IPS-20b (cell line): Measurements from ENCODE around the gene CEP85.

ENCODE experiments used
- H3K27ac ChIP-seq: one replicate; pipeline ENCODE4 v1.5.1; 2013; ENCODE audit warnings: low read length
- H3K27me3 ChIP-seq: 2 replicates; pipeline ENCODE4 v1.6.1; 2013; ENCODE audit warnings: mild to moderate bottlenecking, low read length, inconsistent platforms; ENCODE audit not compliant: insufficient read depth
- H3K36me3 ChIP-seq: 2 replicates; pipeline ENCODE4 v1.6.1; 2013; ENCODE audit warnings: low read depth, mild to moderate bottlenecking, inconsistent platforms, low read length, moderate library complexity; ENCODE audit not compliant: insufficient read depth
- H3K4me1 ChIP-seq: 2 replicates; pipeline ENCODE4 v1.6.1; 2013; ENCODE audit warnings: mild to moderate bottlenecking, control low read depth, inconsistent platforms, low read length, moderate library complexity; ENCODE audit not compliant: insufficient read depth
- H3K4me3 ChIP-seq: 2 replicates; pipeline ENCODE4 v1.5.1; 2013; ENCODE audit warnings: mild to moderate bottlenecking, low read length, inconsistent platforms
- H3K9ac ChIP-seq: 2 replicates; pipeline ENCODE4 v1.6.1; 2013; ENCODE audit warnings: low read depth, mild to moderate bottlenecking, inconsistent platforms, low read length, moderate library complexity
- H3K9me3 ChIP-seq: 2 replicates; pipeline ENCODE4 v1.6.1; 2013; ENCODE audit warnings: mild to moderate bottlenecking, low read depth, low read length, inconsistent platforms; ENCODE audit not compliant: insufficient read depth

The CEP85 gene, protein sequence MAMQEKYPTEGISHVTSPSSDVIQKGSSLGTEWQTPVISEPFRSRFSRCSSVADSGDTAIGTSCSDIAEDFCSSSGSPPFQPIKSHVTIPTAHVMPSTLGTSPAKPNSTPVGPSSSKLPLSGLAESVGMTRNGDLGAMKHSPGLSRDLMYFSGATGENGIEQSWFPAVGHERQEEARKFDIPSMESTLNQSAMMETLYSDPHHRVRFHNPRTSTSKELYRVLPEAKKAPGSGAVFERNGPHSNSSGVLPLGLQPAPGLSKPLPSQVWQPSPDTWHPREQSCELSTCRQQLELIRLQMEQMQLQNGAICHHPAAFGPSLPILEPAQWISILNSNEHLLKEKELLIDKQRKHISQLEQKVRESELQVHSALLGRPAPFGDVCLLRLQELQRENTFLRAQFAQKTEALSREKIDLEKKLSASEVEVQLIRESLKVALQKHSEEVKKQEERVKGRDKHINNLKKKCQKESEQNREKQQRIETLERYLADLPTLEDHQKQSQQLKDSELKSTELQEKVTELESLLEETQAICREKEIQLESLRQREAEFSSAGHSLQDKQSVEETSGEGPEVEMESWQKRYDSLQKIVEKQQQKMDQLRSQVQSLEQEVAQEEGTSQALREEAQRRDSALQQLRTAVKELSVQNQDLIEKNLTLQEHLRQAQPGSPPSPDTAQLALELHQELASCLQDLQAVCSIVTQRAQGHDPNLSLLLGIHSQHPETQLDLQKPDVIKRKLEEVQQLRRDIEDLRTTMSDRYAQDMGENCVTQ

DNA sequence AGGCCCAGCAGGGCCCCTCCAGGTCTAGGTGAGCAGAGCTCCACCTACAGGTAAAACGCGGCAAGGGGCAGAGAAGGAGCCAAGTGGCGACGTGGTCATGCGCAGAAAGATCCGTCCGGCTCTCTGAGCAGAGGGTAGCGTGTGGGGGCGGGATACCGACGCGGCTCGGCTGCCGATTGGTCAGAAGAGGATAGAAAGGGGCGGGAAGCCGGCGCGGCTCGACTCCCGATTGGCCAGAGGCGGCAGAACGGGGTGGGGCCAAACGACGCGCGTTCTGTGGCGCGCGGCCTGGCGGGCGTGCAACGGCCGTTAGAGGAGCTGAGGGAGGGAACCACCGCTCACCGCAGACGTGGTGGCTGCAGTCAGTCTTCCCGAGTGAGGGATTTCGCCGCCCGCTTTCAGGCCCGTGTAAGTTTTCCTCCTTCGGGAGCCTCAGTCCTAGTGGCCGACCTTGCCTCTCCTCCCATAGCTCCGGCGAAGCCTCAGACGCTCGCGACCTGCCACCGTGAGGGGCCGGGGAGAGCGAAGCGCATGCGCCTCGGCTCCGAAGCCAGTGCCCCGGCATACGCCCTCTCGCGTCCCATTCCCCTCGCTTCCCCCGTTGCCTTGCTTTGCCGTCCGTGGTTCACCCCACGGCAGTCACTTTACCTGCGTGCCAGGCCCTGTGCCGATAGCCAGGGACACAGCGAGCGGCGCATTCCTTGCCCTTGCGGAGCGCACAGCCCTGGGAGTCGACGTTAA is at the start of gene CEP85:
CEP85 (plus strand) TSS at position 298 of the 741 bp plus-strand sequence. CDS start 5,584 bp downstream, outside the sequence.
- Histone ChIP-seq H3K9ac (peak within 1 kb of the TSS; percentile 85), H3K4me3 (peak within 1 kb of the TSS; percentile 93), H3K27ac (peak within 1 kb of the TSS; percentile 20), H3K4me1 (peaks cover 3% of the 10 kb centered on the region; the same call in 1 of the 2 replicates), H3K9me3 (no peaks in the 10 kb centered on the region), H3K27me3 (no peaks in the 10 kb centered on the region), H3K36me3 (no peaks in the 10 kb centered on the region)

DNA sequence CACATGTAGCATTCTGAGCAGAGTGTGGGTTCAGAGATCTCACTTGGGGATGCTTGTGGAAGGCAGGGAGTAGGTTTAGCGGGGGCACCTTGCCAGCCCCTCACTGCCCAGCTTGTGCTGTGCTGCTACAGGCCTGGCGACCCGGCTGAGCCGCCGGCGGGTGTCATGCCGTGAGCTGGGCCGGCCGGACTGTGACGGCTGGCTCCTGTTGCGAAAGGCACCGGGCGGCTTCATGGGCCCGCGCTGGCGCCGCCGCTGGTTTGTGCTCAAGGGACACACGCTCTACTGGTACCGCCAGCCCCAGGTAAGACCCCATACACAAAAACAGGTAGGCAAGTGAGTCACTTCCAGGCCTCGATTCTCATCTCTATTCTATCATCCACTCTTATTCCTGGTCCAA is 49.1 kb upstream of the CEP85 start:
- H3K36me3 ChIP-seq, result 0 out of 2 replicates have a peak, but pooled peaks cover 18% of the 10 kb centered on the region
- no peaks in the 10 kb centered on the region for H3K27me3 ChIP-seq
- H3K27ac ChIP-seq, result no peak overlapping the region
- no peak overlapping the region for H3K4me3 ChIP-seq
- no peaks in the 10 kb centered on the region for H3K9me3 ChIP-seq
- no peaks in the 10 kb centered on the region for H3K4me1 ChIP-seq
- no peak overlapping the region for H3K9ac ChIP-seq

DNA sequence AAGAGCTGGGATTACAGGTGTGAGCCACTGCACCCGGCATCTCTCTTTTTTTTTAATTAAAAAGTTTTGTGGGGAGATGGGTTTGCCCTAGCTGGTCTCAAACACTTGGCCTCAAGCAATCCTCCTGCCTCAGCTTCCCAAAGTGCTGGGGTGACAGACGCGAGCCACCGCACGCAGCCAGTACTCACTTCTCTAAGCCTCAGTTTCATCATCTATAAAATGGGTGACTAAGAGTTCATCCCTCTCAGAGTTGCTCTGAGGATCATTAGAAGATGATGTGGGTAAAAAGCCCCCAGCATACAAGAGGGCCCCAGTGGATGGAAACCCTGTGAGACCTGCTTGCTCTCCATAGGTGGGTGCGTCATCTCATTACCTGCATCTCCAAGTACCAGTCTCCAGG is 46.1 kb upstream of the CEP85 start:
- Histone ChIP-seq H3K4me3 (no peak overlapping the region), H3K9ac (no peak overlapping the region), H3K9me3 (no peaks in the 10 kb centered on the region), H3K27me3 (no peaks in the 10 kb centered on the region), H3K36me3 (0 out of 2 replicates have a peak, but pooled peaks cover 5% of the 10 kb centered on the region), H3K27ac (no peak overlapping the region), H3K4me1 (peaks cover 4% of the 10 kb centered on the region; the same call in 1 of the 2 replicates)

DNA sequence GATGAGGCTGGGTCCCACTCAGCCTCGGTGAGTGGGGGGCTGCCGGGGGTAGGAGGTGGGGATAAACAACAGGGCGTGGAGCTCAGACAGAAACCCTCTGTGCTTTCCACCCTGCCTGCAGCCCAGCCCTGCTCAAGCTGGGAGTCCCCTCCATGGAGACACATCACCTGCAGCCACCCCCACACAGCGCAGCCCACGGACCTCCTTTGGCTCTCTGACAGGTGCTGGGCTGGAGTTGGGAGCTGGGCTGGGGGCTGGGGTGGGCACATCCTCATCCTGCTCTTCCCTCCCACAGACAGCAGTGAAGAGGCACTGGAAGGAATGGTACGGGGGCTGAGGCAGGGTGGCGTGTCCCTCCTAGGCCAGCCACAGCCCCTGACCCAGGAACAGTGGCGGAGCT is 45.5 kb upstream of the CEP85 start:
- 0 out of 2 replicates have a peak, but pooled peaks cover 5% of the 10 kb centered on the region for H3K36me3 ChIP-seq
- no peaks in the 10 kb centered on the region for H3K27me3 ChIP-seq
- no peak overlapping the region for H3K4me3 ChIP-seq
- H3K9me3 ChIP-seq, result no peaks in the 10 kb centered on the region
- peaks cover 4% of the 10 kb centered on the region; the same call in 1 of the 2 replicates for H3K4me1 ChIP-seq
- H3K27ac ChIP-seq, result no peak overlapping the region
- H3K9ac ChIP-seq, result no peak overlapping the region

DNA sequence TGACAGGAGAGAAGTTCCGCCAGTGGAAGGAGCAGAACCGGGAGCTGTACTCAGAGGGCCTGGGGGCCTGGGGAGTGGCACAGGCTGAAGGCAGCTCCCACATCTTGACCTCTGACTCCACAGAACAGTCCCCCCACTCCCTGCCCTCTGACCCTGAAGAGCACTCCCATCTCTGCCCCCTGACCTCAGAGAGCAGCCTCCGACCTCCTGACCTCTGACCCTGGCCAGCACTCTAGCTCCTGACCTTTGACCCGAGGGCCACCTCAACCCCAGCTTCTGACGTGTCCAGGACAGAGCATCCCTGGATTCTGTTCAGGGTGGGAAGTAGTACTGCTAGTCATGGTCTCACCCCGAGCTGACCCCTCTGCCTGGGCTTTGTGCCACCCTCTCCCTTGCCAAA is 44.7 kb upstream of the CEP85 start:
- Histone ChIP-seq H3K9me3 (no peaks in the 10 kb centered on the region), H3K4me3 (no peak overlapping the region), H3K27ac (no peak overlapping the region), H3K36me3 (0 out of 2 replicates have a peak, but pooled peaks cover 5% of the 10 kb centered on the region), H3K9ac (no peak overlapping the region), H3K27me3 (no peaks in the 10 kb centered on the region), H3K4me1 (peaks cover 4% of the 10 kb centered on the region; the same call in 1 of the 2 replicates)

DNA sequence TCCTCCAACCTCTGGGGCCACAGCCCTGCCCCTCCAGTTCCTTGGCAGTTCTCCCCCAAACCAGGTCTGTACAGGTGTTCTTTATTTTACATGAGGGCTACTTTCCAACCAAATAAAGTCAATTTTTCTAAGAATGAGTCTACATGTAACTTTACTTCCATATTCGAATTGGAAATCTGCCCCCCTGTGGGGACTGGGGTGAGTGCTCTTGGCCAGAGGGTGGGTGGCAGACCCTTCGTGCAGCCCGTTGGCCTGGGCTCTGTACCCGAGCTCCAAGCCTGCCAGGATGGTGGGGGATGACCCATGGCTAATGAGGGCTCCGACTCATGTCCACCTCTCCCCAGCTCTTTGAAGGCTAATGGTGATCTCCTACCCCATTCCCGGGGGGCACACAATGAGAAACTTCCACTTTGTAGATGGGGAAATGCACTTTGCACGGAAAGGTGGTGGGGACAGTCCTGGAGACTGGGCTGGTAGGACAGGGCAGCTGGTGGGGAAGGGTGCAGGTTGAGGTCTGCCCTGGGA is 44.2 kb upstream of the CEP85 start:
- H3K9ac ChIP-seq, result no peak overlapping the region
- no peak overlapping the region for H3K4me3 ChIP-seq
- H3K27ac ChIP-seq, result no peak overlapping the region
- no peaks in the 10 kb centered on the region for H3K9me3 ChIP-seq
- H3K4me1 ChIP-seq, result peaks cover 4% of the 10 kb centered on the region; the same call in 1 of the 2 replicates
- 0 out of 2 replicates have a peak, but pooled peaks cover 5% of the 10 kb centered on the region for H3K36me3 ChIP-seq
- H3K27me3 ChIP-seq, result no peaks in the 10 kb centered on the region

DNA sequence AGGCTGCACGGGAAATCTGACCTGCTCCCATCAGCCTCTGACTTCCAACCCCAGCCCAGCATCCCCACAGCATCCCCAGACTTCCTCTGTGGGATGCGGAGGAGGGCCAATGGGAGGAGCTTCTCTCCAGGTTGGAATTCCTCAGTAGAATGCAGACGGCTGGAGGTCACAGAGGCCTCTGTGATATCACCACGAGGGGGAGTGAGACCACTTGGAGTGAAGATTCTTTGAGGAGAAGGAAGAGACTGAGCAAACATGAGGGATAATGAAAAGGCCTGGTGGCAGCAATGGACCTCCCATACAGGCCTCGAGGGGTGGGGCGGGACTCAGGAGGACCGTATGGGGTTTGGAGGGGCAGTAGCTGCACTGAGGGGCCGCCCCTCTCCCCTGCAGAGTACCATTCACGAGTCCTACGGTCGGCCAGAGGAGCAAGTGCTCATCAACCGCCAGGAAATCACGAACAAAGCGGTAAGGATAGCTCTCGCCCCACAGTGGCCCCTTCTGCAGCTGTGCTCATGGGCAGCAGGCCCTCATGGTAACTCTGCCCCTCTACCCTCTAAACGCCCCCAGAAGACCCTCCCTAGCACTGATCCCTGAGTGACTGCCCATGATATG is 43.5 kb upstream of the CEP85 start, which contains the start of gene CATSPER4:
CATSPER4 (plus strand) TSS at position 230 of the 615 bp plus-strand sequence; CDS start at position 256, 26 bp downstream.
- H3K9me3 ChIP-seq, result no peaks in the 10 kb centered on the region
- H3K27ac ChIP-seq, result no peak within 1 kb of the TSS
- no peaks in the 10 kb centered on the region for H3K27me3 ChIP-seq
- no peak within 1 kb of the TSS; the same call in 1 of the 2 replicates for H3K9ac ChIP-seq
- peaks cover 4% of the 10 kb centered on the region; the same call in 1 of the 2 replicates for H3K4me1 ChIP-seq
- 0 out of 2 replicates have a peak, but pooled peaks cover 5% of the 10 kb centered on the region for H3K36me3 ChIP-seq
- H3K4me3 ChIP-seq, result peak within 1 kb of the TSS; percentile 11; the same call in 1 of the 2 replicates

DNA sequence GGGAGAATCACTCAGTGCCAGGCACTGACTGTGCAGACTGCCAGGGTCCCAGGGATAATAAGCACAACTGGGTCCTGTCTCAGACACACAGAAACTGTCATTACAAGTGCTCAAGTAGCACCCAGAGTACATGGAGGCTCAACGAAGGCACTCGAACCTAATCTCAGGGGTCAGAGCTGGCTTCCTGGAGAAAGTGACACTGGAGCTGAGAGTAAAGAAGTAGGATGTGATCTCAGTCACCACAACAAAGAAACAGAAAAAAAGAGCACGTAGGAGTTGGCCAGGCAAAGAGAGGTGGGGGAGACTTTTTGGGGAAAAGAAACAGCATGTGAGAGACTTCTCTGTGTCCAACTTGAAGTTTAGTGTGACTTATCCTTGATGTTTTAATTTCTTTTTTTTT is 42.3 kb upstream of the CEP85 start:
- Histone ChIP-seq H3K27ac (no peak overlapping the region), H3K9ac (no peak overlapping the region), H3K4me1 (peaks cover 4% of the 10 kb centered on the region; the same call in 1 of the 2 replicates), H3K27me3 (no peaks in the 10 kb centered on the region), H3K4me3 (no peak overlapping the region), H3K36me3 (no peaks in the 10 kb centered on the region), H3K9me3 (no peaks in the 10 kb centered on the region)

DNA sequence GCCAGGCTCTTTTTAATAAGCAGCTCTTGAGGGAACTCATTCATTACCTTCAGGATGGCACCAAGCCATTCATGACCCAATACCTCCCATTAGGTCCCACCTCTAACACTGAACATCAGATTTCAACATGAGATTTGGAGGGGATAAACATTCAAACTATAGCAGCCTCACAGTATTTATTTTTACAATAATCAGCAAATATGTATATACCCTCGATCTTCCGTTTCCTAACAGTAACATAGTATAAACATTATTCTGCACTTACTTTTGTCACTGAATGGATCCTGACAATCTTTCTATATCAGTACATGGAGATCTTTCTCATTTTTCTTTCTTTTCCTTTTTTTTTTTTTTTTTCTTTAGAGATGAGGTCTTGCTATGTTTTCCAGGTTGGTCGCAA is 38.2 kb upstream of the CEP85 start:
- no peaks in the 10 kb centered on the region for H3K36me3 ChIP-seq
- no peak overlapping the region for H3K4me3 ChIP-seq
- H3K9me3 ChIP-seq, result no peaks in the 10 kb centered on the region
- H3K4me1 ChIP-seq, result peaks cover 2% of the 10 kb centered on the region; the same call in 1 of the 2 replicates
- no peaks in the 10 kb centered on the region for H3K27me3 ChIP-seq
- no peak overlapping the region for H3K9ac ChIP-seq
- no peak overlapping the region for H3K27ac ChIP-seq

DNA sequence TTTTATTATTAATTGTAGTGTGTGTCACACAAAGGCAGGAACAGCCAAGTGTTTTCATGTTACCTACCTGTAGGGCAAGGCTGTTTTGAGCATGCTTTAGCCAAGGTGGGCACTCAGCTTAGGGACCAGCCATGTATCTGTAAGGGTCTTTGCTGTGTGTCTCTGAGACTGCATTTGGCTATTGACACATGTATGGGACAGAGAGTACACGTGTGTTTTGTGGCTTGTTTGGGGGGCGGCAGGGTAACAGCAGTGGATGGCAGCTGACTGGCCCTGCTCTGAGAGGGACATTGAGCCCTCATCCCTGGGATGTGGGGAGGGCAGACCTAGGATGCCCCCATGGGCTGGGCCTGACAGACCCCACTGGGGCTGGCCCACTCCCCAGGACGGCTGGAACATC is 36.7 kb upstream of the CEP85 start:
- Histone ChIP-seq H3K9ac (no peak overlapping the region), H3K9me3 (no peaks in the 10 kb centered on the region), H3K27me3 (no peaks in the 10 kb centered on the region; the same call in 1 of the 2 replicates), H3K27ac (no peak overlapping the region), H3K36me3 (no peaks in the 10 kb centered on the region), H3K4me3 (no peak overlapping the region), H3K4me1 (no peaks in the 10 kb centered on the region)
